Right lobe of liver (tissue), 4 donors: Measurements from ENCODE around the gene MSMB.

Source experiments
- CTCF ChIP-seq, 4 donors: fragments of 200-600 bp in 3 of 4; fragments of 450-650 bp in 1 of 4; IDR thresholded peaks; one replicate each; pipeline versions ENCODE4 v1.5.1 to v1.8.0; 2016 to 2022; ENCODE audit warnings: antibody characterized with exemption in 4 of 4, mild to moderate bottlenecking in 2 of 4
- POLR2A ChIP-seq: fragments of 450-650 bp; IDR thresholded peaks from one replicate; pipeline ENCODE4 v1.6.1; 2017; ENCODE audit warnings: antibody characterized with exemption, mild to moderate bottlenecking
- donor health status: DM: no; HTN: no; CAD: no.
- donor health status: DM: no; HTN: no; CAD: no.
- donor health status: DM: no; HTN: yes; CAD: no.

- no peak for TF ChIP-seq CTCF (IDR thresholded peaks at IDR 0.05)
- TF ChIP-seq POLR2A: no peak
Measured at GRCh38 chr10:46016811-46017210, 29.3 kb downstream of the MSMB start.
